H1 (cell line): ENCODE data around the gene GRK5. TPM values are rescaled to one million over a fixed set of nuclear protein-coding genes. Genes with fewer than 3 reads are reported as not detected.

Experiments
- ATF2 ChIP-seq: IDR thresholded peaks from 2 replicates; pipeline ENCODE4 v1.6.1; 2012; ENCODE audit warnings: low read length, inconsistent platforms
- BACH1 ChIP-seq: IDR thresholded peaks from 2 replicates; pipeline ENCODE4 v1.6.1; 2012; ENCODE audit warnings: low read length, improper control_type of control experiment
- NANOG ChIP-seq: IDR thresholded peaks from 2 replicates; pipeline ENCODE4 v1.6.1; 2011; ENCODE audit warnings: low read length, low read depth, mild to moderate bottlenecking, inconsistent platforms; ENCODE audit not compliant: insufficient read depth, poor library complexity, severe bottlenecking
- POU5F1 ChIP-seq: IDR thresholded peaks from 2 replicates; pipeline ENCODE4 v1.6.1; 2011; ENCODE audit warnings: low read depth, mild to moderate bottlenecking, low read length, moderate library complexity
- RAD21 ChIP-seq, 2 experiments: IDR thresholded peaks in 1 of 2; conservative IDR thresholded peaks in 1 of 2; 2 replicates each; pipeline ENCODE4 v1.6.1; 2011; ENCODE audit warnings: low read depth in 2 of 2, low read length in 2 of 2, improper control_type of control experiment in 1 of 2, inconsistent platforms in 1 of 2, mild to moderate bottlenecking in 1 of 2, moderate library complexity in 1 of 2
- SP1 ChIP-seq: IDR thresholded peaks from 2 replicates; pipeline ENCODE4 v1.6.1; 2011; ENCODE audit warnings: low read depth, low read length
- TCF12 ChIP-seq: IDR thresholded peaks from 2 replicates; pipeline ENCODE4 v1.6.1; 2011; ENCODE audit warnings: low read depth, mild to moderate bottlenecking, low read length
- ZNF274 ChIP-seq: IDR thresholded peaks from 2 replicates; pipeline ENCODE4 v1.7.0; 2012; ENCODE audit warnings: low read length, borderline replicate concordance; ENCODE audit errors: extremely low read depth
- polyA plus RNA-seq, 7 experiments: library from polyadenylated mRNA; depleted of rRNA in 3 of 7; stranded (reverse) in 5 of 7; unstranded in 2 of 7; fragments of >200 nt in 5 of 7; fragments of 200-250 nt in 2 of 7; gene quantifications; 1 replicate in 5 of 7; 2 replicates in 1 of 7; 4 replicates in 1 of 7; pipeline versions ENCODE4 v1.2.1 to v1.2.3, GENCODE V29; 2011 to 2013; ENCODE audit warnings: missing spikeins in 2 of 7, mixed read lengths in 2 of 7
- total RNA-seq: library from RNA; stranded (reverse); fragmentation: NEBNext Ultra II Directional; extraction: Animal tissue kit (Norgen Biotek cat#: 25700); gene quantifications from 2 replicates; pipeline ENCODE4 v1.2.1, GENCODE V29; 2021

GRK5 gene
- total and polyA plus RNA-seq, 2 of the 8 experiments (the other 6 are each of a cell fraction or from before 2014, with no cell fraction given) = 0.54 to 2.5 TPM

- TF ChIP-seq RAD21 (IDR thresholded peaks at IDR 0.05 in 1 of 2, conservative IDR thresholded peaks at IDR 0.05 in 1 of 2; ENCODE audit: low read depth in 2 of 2, low read length in 2 of 2) = no peak
- TF ChIP-seq ZNF274 = no peak
- TF ChIP-seq POU5F1 = no peak
- no peak for TF ChIP-seq TCF12
- no peak for TF ChIP-seq SP1
- no peak for TF ChIP-seq NANOG
- no peak for TF ChIP-seq ATF2
- TF ChIP-seq BACH1 = no peak
Measured at GRCh38 chr10:119431034-119431772, 223.8 kb downstream of the GRK5 start (continued).
